A549 treated with CORT108297 at 1 μM for 4 hours (cell line): ENCODE data around the gene SYNDIG1. TPM values are rescaled to one million over a fixed set of nuclear protein-coding genes. Genes with fewer than 3 reads are reported as not detected.

Experiments
- total RNA-seq: library from RNA; stranded (reverse); fragments of 200-300 nt; extraction: Qiagen RNA extraction; gene quantifications from 5 replicates; pipeline ENCODE4 v1.2.3, GENCODE V29; 2022

SYNDIG1 gene
- total RNA-seq, result 1.4 to 2.3 TPM (median 1.9 TPM) in 5 replicates

GRCh38 chr20:24469116-24469893 is at the start of gene SYNDIG1:
Gene SYNDIG1 (plus strand): TSS chr20:24469629. CDS start chr20:24543098, 73,469 bp downstream.

